Lower lobe of right lung (tissue), 2 donors: ENCODE data around the gene OR1J4. TPM values are rescaled to one million over a fixed set of nuclear protein-coding genes. Genes with fewer than 3 reads are reported as not detected.

Source experiments
- ATAC-seq, 2 donors: fragments of 200-7000 bp; cut with Tn5 transposase; one replicate each; pipeline ENCODE4 v1.9.1; 2020 to 2022; ENCODE audit warnings: mild to moderate bottlenecking in 2 of 2, moderate library complexity in 2 of 2
- DNase-seq: peaks from one replicate; pipeline ENCODE4 v3.0.0-alpha.2; 2020
- H3K27ac ChIP-seq: fragments of 200-600 bp; one replicate; pipeline ENCODE4 v1.8.0; 2022
- H3K27me3 ChIP-seq: fragments of 200-600 bp; one replicate; pipeline ENCODE4 v1.8.0; 2022; ENCODE audit warnings: low read depth
- H3K36me3 ChIP-seq: fragments of 200-600 bp; one replicate; pipeline ENCODE4 v1.8.0; 2022; ENCODE audit warnings: mild to moderate bottlenecking
- H3K4me1 ChIP-seq: fragments of 200-600 bp; one replicate; pipeline ENCODE4 v1.8.0; 2022
- H3K4me3 ChIP-seq: fragments of 200-600 bp; one replicate; pipeline ENCODE4 v1.8.0; 2022; ENCODE audit warnings: mild to moderate bottlenecking
- H3K9me3 ChIP-seq: fragments of 200-600 bp; one replicate; pipeline ENCODE4 v1.8.0; 2022
- CTCF ChIP-seq: fragments of 200-600 bp; IDR thresholded peaks from one replicate; pipeline ENCODE4 v1.8.0; 2022; ENCODE audit warnings: antibody characterized with exemption, mild to moderate bottlenecking
- intact Hi-C: fragments of 100-400 bp; cut with DNase I; formaldehyde crosslinking; loops from one replicate; pipeline ENCODE4 v1.11.0; 2022
- long read RNA-seq: library from polyadenylated mRNA; unstranded; transcript quantifications from one replicate; pipeline ENCODE4 v2.0.0, GENCODE V29; 2021
- total RNA-seq: library from RNA; stranded (reverse); fragmentation: NEBNext Ultra II Directional; extraction: Animal tissue kit (Norgen Biotek cat#: 25700); gene quantifications from one replicate; pipeline ENCODE4 v1.2.1, GENCODE V29; 2021
- donor health status: DM: no; HTN: yes; CAD: no; lungs with severe emphysema.

Gene OR1J4
- total RNA-seq: not detected
- long read RNA-seq: 0 reads

GRCh38 chr9:122518841-122519240 lies at the start of gene OR1J4:
Gene OR1J4, plus strand, starts transcription at chr9:122519141. Its CDS starts 0 bp downstream, at chr9:122519141.
- H3K4me3 ChIP-seq: no peak within 1 kb of the TSS
- H3K4me1 ChIP-seq: no peaks in the 10 kb centered on the region
- H3K27ac ChIP-seq: no peak within 1 kb of the TSS
- DNase-seq (no peak), ATAC-seq (no peak)
- H3K9me3 ChIP-seq: no peaks in the 10 kb centered on the region
- no peaks in the 10 kb centered on the region for H3K27me3 ChIP-seq
- no peak for TF ChIP-seq CTCF
- H3K36me3 ChIP-seq: no peaks in the 10 kb centered on the region
- intact Hi-C loops: no loop called here

- ATAC-seq: no peak
- DNase-seq: no peak
Measured at GRCh38 chr9:122474561-122474960, 44.4 kb upstream of the OR1J4 start.

GRCh38 chr9:122475717-122476116 lies 43.2 kb upstream of the OR1J4 start:
- no peak for ATAC-seq
- Histone ChIP-seq H3K4me3 (no peak overlapping the region), H3K9me3 (no peaks in the 10 kb centered on the region), H3K27ac (no peak overlapping the region), H3K4me1 (no peaks in the 10 kb centered on the region), H3K27me3 (no peaks in the 10 kb centered on the region), H3K36me3 (no peaks in the 10 kb centered on the region)
- DNase-seq: no peak
- intact Hi-C loops: loop anchor here (10.0 kb wide), 1 partner anchor 339 kb away; no protein-coding TSS in a partner anchor
- TF ChIP-seq CTCF: no peak

More at GRCh38 chr9:122474561-122474960, 44.4 kb upstream of the OR1J4 start:
- no peaks in the 10 kb centered on the region for H3K9me3 ChIP-seq
- intact Hi-C loops: loop anchor here (10.0 kb wide), 1 partner anchor 340 kb away; no protein-coding TSS in a partner anchor
- no peak for TF ChIP-seq CTCF
- no peaks in the 10 kb centered on the region for H3K36me3 ChIP-seq
- no peak overlapping the region for H3K27ac ChIP-seq
- H3K4me3 ChIP-seq: no peak overlapping the region
- peaks cover 5% of the 10 kb centered on the region for H3K27me3 ChIP-seq
- H3K4me1 ChIP-seq: no peaks in the 10 kb centered on the region

GRCh38 chr9:122477346-122477745 lies 41.6 kb upstream of the OR1J4 start:
- Histone ChIP-seq H3K27me3 (no peaks in the 10 kb centered on the region), H3K9me3 (no peaks in the 10 kb centered on the region), H3K4me3 (no peak overlapping the region), H3K4me1 (no peaks in the 10 kb centered on the region), H3K27ac (no peak overlapping the region), H3K36me3 (no peaks in the 10 kb centered on the region)
- intact Hi-C loops: loop anchor here (10.0 kb wide), 1 partner anchor 337 kb away; no protein-coding TSS in a partner anchor
- no peak for TF ChIP-seq CTCF
- DNase-seq (no peak), ATAC-seq (no peak)

GRCh38 chr9:122477826-122478225 lies 41.1 kb upstream of the OR1J4 start, which contains the start of gene OR1J1:
Gene OR1J1, minus strand, starts transcription at chr9:122477926. Its CDS starts 0 bp downstream, at chr9:122477926.
- DNase-seq (no peak), ATAC-seq (no peak)
- intact Hi-C loops: loop anchor here (10.0 kb wide), 1 partner anchor 337 kb away; no protein-coding TSS in a partner anchor
- Histone ChIP-seq H3K27ac (no peak within 1 kb of the TSS), H3K36me3 (no peaks in the 10 kb centered on the region), H3K27me3 (no peaks in the 10 kb centered on the region), H3K9me3 (no peaks in the 10 kb centered on the region), H3K4me3 (no peak within 1 kb of the TSS), H3K4me1 (no peaks in the 10 kb centered on the region)
- no peak for TF ChIP-seq CTCF
